IPS-11a (cell line): ENCODE results near the gene ACYP2.
"Not testable (repeated sequence)": the region's sequence is repeated elsewhere in the genome, so short reads cannot be mapped to it uniquely, and the experiment has no call there.

Experiments used
- H3K4me3 ChIP-seq: one replicate; pipeline ENCODE4 v1.5.1; 2013; ENCODE audit warnings: low read depth, low read length, control low read depth

The ACYP2 gene

DNA sequence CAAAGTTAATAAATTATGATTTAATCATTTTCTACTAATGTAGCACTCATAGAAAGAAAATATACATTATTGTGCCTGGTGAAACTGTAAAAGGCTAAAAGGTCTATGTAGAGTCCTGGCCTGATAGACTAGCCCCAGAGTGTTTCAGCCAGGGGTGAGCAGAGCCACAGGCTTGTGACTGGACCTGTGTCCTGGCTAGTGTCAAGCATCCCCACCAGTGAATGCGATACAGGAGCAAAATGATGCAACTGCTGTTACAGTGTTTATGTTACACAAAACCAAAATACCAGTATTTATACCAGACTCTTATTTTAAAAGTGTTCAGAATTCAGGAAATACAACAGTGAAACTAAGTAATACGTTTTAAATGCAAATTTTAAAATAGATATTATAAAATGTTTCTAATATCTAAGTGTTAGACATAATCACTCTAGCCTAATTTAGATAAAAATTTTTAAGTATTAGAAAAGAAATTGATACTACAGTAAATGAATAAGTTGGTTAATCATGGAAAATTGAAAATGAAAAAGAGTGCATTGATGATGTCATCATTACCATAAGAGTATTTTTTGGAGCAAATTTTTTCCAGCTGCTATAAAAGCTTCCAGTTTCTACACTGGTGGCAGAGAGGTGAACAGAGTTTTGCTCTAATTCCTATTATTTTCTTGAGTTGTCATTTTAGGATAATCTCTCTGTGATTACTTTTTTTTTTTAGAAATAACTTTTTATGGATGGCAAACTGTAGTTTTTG lies 146.8 kb downstream of the ACYP2 start:
- no peak overlapping the region for H3K4me3 ChIP-seq

DNA sequence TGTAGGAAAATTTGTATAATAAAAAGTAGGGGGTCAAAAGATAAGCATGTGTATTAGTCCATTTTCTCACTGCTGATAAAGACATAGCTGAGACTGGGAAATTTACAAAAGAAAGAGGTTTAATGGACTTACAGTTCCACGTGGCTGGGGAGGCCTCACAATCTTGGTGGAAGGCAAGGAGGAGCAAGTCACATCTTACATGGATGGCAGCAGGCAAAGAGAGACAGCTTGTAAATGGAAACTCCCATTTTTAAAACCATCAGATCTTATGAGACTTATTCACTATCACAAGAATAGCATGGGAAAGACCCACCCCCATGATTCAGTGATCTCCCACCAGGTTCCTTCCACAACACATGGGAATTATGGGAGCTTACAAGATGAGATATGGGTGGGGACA lies 149.7 kb downstream of the ACYP2 start:
- not testable (repeated sequence) for H3K4me3 ChIP-seq

DNA sequence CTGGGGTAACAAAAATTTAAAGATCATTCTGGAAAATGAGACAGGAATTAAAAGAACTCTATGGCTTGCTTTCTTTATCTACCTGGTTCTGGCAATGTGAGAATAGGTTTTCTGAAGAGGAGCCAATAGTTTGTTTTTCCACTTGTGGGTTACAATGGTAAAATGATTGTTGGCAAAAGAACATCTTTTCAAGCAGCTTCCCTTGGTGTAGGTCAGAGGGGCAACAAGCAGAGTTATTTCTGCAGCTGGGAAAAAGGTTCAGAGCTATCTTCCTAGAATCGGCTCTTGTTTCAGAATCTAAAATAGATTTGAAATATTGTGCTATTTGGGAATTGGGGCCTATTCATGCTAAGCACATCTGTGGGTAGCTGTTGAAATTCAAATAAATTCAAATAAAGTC lies 152.2 kb downstream of the ACYP2 start:
- no peak overlapping the region for H3K4me3 ChIP-seq

DNA sequence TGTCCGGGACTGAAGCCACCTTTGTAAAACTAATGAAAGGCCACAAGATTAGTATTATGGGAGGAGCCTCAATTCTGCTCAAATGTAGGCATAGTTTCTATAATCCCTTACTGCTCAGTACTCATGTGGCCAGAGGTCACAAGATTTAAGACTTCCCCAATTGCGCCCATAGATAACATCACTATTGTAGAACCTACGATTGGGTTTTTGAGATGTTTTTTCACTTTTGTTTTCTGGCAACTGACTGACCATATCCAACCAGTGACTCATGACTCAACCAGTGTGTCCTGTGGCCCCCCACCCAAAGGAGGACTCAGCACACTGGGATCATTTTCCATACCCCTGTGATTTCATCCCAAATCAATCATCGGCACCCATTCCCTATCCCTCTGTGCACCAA lies 155.8 kb downstream of the ACYP2 start:
- no peak overlapping the region for H3K4me3 ChIP-seq

DNA sequence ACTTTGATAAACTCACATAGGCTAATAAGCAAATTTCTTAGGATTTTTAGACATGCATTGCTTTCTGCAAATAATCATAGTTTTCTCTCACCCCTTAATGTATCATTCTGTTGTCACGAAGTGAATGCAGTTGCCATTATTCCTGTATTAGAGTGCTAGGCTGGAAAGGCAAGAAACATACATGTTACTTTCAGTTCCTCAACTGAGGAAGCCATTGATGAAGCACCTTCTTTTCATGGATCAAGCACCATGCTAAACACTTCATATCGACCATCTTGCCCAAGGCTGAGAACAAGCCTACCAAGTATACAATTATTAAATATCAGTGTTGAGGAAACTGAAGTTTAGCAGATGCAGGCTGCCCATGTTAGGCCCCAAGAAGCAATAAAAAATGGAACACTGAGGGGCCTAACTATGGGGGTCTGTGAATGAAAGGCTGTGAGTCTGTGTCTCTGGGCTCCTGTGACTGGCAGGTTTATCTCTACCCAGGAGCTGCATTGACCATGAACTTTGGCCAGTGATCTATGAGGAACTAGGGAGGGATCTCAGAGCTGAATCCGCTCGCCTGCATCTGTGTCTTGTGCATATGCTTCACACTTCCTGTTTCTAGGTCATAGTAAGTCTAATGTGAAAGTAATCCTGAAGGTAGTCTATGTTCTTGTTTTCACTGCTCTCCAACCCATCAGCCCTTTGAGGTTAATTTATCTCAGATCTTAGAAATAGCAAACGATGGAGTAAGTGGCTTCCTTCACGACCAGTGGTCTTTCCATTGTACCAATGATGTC lies 156.6 kb downstream of the ACYP2 start:
- H3K4me3 ChIP-seq: no peak overlapping the region

DNA sequence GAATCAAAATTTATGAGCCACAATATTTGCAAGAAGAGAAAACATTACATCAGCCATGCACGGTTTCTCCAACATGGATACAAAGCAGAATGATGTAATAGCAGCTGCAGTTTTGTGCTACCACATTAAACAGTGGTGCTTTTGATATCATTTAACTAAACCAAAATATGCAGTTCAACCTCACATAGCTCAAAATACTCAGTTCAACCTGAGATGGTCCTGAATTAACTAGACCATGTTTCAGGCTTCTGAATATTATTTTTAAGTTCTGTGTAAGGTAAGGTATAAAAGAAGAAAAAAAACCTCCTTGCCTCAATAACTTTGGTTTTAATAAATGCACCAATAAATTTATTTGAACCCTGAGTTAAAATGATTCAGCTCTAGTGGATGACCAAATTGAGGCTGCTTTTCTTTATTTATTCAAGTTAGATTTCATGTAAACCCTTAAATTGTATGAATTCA lies 159.4 kb downstream of the ACYP2 start:
- no peak overlapping the region for H3K4me3 ChIP-seq

DNA sequence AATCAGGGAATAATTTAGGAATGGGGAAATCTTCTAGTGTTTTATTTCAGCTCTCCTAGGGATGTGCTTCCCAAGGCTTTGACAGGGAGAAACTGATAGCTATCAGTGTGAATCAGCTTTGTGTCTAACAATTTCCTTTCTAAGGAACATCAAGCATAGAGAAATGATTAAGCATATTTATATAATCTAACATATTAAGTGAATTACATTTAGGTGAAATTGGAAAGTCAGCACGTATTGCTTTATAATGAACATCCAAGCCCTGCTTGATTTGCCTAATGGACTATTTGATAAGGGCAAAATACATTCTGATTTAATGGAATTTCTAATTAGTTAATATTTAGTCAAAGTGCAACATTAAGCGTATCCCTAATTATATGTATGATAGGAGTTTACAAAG lies 160.1 kb downstream of the ACYP2 start:
- H3K4me3 ChIP-seq: no peak overlapping the region

DNA sequence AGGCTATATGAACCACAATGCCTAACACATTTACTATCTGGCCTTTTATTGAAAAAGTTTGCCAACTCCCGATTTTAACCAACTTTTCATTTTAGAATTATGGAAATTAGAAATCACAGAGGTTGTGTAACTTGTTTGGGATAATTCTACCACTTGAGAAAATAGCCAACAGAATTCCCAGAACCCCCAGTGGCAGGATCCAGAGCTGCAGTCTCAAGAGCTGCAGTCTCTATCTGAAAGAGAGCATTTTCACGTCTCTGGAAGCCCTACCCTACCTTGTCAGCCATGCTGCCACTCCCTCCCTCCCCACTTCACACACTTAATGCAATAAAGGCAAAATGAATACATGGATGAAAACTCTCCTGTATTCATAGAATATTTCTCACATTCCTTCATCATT lies 164.0 kb downstream of the ACYP2 start:
- no peak overlapping the region for H3K4me3 ChIP-seq

DNA sequence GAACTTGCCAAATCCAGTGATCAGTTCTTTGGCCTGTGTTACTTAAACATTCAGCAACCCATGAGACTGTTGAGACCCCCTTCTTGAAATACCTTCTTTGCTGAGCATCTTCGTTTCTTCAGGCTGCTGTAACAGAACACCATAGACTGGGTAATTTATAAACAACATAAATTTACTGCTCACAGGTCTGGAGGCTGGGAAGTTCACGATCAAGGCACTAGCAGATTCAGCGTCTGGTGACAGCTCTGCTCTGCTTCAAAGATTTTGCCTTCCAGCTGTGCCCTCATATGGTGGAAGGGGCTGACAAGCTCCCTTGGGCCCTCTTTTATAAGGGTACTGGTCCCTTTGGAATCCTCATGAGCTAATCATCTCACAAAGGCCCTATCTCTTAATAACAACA lies 169.4 kb downstream of the ACYP2 start:
- no peak overlapping the region for H3K4me3 ChIP-seq

DNA sequence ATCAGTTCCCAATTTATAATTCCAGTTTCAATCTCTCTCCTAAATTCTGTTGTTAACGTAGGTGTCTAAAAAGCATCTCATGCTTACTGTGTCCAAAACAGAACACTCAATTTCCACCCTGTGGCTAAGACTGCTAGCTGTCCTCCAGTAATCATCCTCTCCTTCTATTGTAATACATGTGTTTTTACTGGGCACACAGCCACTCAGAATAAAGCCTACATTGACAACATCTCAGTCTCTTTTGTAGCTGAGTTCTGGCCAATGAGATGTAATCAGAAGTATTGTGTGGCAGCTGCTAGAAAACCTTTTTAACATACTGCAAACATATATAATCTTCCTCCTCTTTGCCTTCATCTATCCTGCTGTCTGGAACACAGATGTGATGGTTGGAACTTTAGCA lies 170.0 kb downstream of the ACYP2 start:
- H3K4me3 ChIP-seq: no peak overlapping the region

DNA sequence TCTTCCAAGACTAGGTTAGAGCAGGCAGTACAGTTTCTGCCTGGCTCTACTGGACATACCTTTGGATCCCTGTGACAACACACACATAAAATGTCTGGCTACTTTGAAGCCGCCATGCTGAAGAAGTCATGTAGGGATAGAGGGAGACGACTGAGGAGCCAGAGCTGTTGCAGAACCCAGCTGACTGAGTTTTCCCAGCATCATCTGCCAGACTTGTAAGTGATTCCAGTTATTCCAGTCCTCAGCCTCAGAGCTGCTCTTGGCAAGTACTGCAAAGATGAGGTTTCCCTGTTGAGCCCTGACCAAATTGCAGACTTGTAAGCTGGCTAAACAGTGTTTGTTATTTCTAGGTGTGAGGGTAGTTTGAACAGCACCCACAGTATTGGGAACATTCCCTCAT lies 172.1 kb downstream of the ACYP2 start:
- no peak overlapping the region for H3K4me3 ChIP-seq

DNA sequence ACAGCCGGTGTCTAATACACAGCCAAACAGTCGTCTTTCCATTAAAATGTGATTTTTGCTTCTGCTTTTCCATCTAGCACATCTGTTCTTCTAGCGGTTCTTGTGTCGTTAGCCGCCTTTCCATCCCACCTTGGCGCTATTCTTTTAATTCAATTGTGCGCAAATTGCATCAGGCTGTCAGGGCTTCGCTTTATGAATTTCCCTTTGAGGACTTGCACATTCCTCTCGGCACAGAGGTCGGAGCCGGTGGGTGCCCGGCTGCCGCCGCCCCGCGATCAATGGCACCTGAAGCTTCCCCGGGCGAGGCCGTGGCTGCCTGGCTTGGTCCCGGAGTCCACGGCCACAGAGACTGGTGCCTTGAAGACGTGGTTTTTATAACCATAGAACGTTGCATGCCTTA lies 174.5 kb downstream of the ACYP2 start:
- no peak overlapping the region for H3K4me3 ChIP-seq

DNA sequence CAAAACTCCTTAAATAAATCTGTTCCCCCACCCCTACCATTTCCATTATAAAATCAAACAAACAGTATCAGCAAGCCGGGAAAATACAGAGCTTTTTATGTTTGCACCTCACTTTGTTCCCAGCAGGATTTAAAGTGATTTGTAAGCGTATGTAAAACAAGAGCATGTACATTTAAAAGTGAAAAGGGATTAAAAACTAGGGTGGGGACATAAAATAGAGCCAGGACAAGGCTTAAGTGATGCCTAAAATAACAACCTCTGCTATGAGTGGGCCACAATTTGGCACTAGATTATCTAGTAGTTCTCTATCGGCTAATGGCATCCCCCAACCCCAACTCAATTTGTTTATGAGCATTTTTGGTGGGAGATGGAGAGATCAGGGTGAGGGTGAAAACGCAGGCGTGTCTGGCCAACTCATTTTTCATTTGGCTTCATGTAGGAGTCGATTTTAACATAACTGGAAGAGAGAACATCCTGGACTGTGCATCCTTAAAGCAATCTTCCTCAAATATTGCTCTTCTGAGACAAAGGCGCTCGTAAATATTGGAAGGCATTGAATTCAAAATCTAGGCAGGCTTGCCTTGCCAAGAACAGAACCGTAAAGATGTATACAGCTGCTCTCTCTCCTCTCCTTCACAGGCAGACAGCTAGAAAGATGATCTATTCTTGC lies 175.1 kb downstream of the ACYP2 start:
- H3K4me3 ChIP-seq: no peak overlapping the region

DNA sequence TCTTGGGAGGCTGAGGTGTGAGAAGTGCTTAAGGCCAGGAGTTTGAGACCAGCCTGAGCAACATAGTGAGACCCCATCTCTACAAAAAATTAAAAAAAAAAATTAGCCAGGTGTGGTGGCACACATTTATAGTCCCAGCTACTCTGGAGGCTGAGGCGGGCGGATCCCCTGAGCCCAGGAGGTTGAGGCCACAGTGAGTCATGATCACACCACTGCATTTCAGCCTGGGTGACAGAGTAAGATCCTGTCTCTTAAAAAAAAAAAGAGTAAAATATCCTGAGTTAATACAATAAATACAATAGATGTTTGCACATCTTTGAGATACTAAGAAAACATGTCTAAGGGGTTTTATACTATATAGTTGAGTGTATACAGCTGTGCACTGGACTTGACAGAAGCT lies 179.2 kb downstream of the ACYP2 start:
- H3K4me3 ChIP-seq: not testable (repeated sequence)

DNA sequence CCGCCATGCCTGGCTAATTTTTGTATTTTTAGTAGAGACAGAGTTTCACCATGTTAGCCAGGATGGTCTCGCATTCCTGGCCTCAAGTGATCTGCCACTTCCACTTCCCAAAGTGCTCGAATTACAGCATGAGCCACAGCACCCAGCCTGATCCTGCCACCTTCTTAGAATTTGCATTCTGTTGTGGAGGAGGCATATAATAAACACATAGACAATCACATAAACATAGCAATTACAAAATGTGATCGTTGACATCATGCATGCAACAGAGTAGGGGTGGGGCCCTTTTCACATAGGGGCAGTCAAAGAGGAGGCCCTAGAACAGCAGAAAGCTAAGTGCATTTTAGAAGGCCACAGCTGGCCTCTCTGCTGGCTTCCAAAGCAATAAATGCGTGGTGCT lies 180.5 kb downstream of the ACYP2 start:
- no peak overlapping the region for H3K4me3 ChIP-seq

DNA sequence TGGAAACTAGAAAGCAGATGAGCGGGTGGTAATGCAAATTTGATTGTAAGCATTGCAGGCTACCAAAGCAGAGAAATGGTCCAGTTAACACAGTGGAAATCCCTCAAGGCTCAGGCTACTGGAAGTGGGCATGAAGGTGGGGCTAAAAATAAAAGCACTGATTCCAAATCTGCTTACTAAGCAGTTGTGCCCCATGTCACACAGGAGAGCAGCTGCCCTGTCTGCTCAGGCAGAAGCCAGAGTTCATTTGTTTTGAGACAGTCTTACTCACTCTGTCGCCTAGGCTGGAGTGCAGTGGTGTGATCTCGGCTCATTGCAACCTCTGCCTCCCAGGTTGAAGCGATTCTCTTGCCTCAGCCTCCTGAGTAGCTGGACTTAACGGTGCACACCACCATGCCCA lies 183.1 kb downstream of the ACYP2 start:
- H3K4me3 ChIP-seq: no peak overlapping the region

DNA sequence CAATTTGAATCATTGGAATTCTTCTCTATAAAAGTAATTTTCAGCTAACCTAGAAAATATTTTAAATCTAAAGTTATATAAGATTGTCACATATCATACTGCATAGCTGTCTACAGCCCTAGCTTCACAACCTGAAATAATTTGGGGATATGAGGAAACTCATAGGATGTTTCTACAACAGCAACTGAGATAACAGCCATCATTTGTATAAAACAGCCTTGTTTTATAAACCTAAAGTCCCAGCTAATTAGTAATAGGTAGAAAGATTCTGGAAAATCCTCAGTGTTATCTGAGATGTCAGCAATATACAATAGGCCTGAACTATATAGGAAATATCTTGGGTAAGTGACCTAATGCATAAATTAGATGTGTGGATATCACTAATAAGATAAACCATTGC lies 188.2 kb downstream of the ACYP2 start:
- no peak overlapping the region for H3K4me3 ChIP-seq

DNA sequence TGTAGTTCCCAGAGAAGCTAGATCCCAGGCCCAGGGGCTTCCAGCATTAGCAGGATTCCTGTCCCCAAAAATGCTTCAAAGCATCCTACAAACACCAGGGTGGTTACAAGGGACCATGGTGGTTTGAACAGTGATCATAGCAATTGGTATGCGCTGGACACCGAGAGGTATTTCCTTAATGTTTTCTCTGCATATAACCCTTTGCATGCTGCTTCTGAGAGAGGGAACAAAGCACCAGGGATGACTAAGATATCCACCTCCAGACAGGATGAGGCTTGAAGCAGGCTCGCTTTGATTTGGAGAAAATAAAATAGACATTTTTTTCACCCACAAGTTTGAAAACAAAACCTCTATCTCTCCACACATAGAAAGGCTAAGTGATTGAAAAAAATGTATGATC lies 191.1 kb downstream of the ACYP2 start:
- no peak overlapping the region for H3K4me3 ChIP-seq

DNA sequence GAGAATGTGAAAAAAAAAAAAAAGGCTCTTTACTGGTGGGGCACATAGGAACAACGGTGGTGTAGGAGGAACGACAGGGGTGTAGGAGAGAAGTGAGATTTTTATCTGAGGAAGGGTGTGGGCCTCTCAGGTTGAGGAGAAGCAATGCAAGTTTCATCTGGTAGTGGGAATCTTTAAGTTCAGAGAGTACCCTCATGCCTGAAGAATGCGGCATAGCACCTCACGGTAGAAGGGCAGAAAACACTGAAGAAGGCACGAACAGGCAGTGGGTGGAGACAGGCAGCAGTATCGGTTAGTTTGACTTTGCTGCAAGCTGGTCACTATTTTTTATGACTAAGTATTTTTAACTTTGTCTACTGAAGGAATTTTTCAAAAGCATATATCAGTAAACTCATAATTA lies 192.8 kb downstream of the ACYP2 start:
- no peak overlapping the region for H3K4me3 ChIP-seq

DNA sequence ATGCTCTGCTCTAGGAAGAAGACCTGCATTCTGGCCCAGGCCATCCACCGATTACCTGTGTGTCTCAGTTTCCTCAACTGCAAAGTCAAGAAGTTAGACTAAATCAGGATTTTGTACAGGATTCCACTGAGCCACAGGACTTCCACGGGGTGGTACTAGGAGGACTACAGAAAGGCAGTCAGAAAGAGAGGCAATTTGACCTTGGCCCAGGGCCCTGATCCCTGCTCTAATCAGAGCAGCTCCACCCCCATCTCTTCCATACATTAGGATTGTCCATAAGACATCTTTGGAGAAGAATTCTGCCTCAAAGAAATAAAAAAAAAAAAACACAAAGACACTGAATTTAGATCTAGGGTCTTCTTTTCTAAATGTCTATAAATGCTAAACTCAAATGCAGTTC lies 193.4 kb downstream of the ACYP2 start:
- no peak overlapping the region for H3K4me3 ChIP-seq

DNA sequence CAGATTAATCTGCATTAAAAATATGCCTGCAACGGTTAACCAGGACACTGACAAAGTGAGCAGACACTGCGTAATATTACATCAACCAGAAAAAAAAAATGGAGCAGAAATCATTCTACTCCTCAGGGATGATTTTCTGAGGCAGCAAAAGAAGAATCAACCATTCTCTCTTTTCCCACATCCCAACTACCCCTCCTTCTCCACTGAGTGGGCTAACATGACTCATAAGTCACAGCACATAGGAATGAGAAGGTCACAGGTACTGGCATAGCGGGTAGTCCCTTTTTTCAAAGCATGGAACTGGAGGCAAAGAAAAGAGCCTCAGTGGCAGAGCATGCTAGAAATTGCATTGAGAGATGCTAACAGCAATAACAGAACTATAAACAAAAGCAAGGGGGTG lies 194.9 kb downstream of the ACYP2 start:
- H3K4me3 ChIP-seq: no peak overlapping the region

DNA sequence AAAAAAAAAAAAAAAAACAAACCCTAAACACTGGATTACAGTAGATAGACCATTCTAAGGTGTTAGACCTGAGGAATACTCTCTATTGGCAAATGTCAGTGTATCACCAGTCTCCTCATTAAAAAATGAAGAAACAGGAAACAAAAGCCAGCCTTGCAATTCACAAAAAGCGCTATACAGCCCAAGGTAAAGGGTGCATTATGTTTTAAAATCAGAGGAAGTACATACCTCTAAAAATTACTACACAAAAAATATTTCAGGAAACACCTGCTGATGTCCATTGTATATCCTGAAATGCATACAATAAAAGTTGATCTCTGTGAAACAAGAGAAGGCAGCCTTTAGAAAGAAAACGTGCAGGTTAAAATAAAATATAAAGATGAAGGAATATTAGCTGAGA lies 195.5 kb downstream of the ACYP2 start:
- no peak overlapping the region for H3K4me3 ChIP-seq
